BLaER1 (cell line): Measurements from ENCODE around the gene RBFOX2.
"Not testable (repeated sequence)": the region's sequence is repeated elsewhere in the genome, so short reads cannot be mapped to it uniquely, and the experiment has no call there.

ENCODE experiments used
- H3K27ac ChIP-seq: shearing (Covaris generic); formaldehyde crosslinking; 2 replicates; pipeline ENCODE4 v1.8.1; 2022
- H3K27me3 ChIP-seq: shearing (Covaris generic); formaldehyde crosslinking; 2 replicates; pipeline ENCODE4 v1.8.1; 2022
- H3K36me3 ChIP-seq: shearing (Covaris generic); formaldehyde crosslinking; 2 replicates; pipeline ENCODE4 v1.8.1; 2022
- H3K4me1 ChIP-seq: shearing (Covaris generic); formaldehyde crosslinking; 2 replicates; pipeline ENCODE4 v1.8.1; 2022
- H3K4me2 ChIP-seq: shearing (Covaris generic); formaldehyde crosslinking; 2 replicates; pipeline ENCODE4 v1.8.1; 2022
- H3K4me3 ChIP-seq: shearing (Covaris generic); formaldehyde crosslinking; 2 replicates; pipeline ENCODE4 v1.8.1; 2022
- H3K9ac ChIP-seq: shearing (Covaris generic); formaldehyde crosslinking; 2 replicates; pipeline ENCODE4 v1.8.1; 2022
- H3K9me3 ChIP-seq: shearing (Covaris generic); formaldehyde crosslinking; 2 replicates; pipeline ENCODE4 v1.8.1; 2022
- H4K20me1 ChIP-seq: shearing (Covaris generic); formaldehyde crosslinking; 2 replicates; pipeline ENCODE4 v1.8.1; 2022
- Cebpa-rat ChIP-seq: shearing (Covaris generic); IDR thresholded peaks from 2 replicates; pipeline ENCODE4 v1.8.1; 2022

RBFOX2 gene

GRCh38 chr22:36022162-36022561 is 6.5 kb downstream of the RBFOX2 start:
- Histone ChIP-seq H4K20me1 (no peaks in the 10 kb centered on the region), H3K36me3 (no peaks in the 10 kb centered on the region), H3K27me3 (peaks cover 11% of the 10 kb centered on the region), H3K9ac (no peak overlapping the region), H3K27ac (no peak overlapping the region), H3K4me2 (peak overlapping the region; percentile 67; the same call in 1 of the 2 replicates), H3K4me1 (peaks cover 37% of the 10 kb centered on the region), H3K9me3 (no peaks in the 10 kb centered on the region), H3K4me3 (no peak overlapping the region)
- no peak for TF ChIP-seq Cebpa-rat

- Histone ChIP-seq H3K4me2 (peak overlapping the region; percentile 67), H3K9me3 (no peaks in the 10 kb centered on the region), H3K4me1 (peaks cover 37% of the 10 kb centered on the region), H3K27me3 (peaks cover 7% of the 10 kb centered on the region; the same call in 1 of the 2 replicates), H3K27ac (no peak overlapping the region), H3K4me3 (no peak overlapping the region), H3K36me3 (no peaks in the 10 kb centered on the region), H3K9ac (no peak overlapping the region), H4K20me1 (no peaks in the 10 kb centered on the region)
- no peak for TF ChIP-seq Cebpa-rat
These were observed 6.9 kb downstream of the RBFOX2 start for GRCh38 chr22:36021606-36022153.

- H3K27ac ChIP-seq, H3K9me3 ChIP-seq, H3K4me2 ChIP-seq, H4K20me1 ChIP-seq, H3K36me3 ChIP-seq, H3K27me3 ChIP-seq, H3K9ac ChIP-seq, H3K4me3 ChIP-seq: not testable (repeated sequence)
- peaks cover 40% of the 10 kb centered on the region for H3K4me1 ChIP-seq
These were observed 7.8 kb downstream of the RBFOX2 start for GRCh38 chr22:36020865-36021264.

DNA sequence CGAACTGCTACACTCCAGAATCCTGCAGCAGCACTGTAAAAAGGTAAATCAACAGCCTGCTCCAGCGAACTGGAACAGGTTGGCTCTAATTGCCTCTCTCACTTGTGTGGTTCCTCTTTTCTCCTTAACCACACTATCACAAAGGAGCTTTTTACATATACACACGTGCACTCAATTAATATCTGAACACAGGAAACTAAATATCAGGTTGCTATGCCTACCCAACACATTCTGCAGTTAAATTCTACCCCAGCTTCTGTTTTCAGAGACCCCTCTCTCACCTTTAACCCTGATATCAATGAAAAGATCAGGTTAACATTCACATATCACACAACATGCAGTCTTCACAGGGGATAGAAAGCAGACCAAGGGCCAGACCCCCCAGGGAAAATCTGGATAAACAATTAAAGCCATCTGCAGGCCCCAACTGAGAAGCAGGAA is 11.0 kb downstream of the RBFOX2 start:
- Histone ChIP-seq H3K9me3 (no peaks in the 10 kb centered on the region), H3K9ac (peak overlapping the region; percentile 16; the same call in 1 of the 2 replicates), H3K27me3 (no peaks in the 10 kb centered on the region), H4K20me1 (no peaks in the 10 kb centered on the region), H3K4me3 (no peak overlapping the region), H3K36me3 (no peaks in the 10 kb centered on the region), H3K4me2 (peak overlapping the region; percentile 65), H3K4me1 (peaks cover 45% of the 10 kb centered on the region), H3K27ac (peak overlapping the region; percentile 29)
- no peak for TF ChIP-seq Cebpa-rat

DNA sequence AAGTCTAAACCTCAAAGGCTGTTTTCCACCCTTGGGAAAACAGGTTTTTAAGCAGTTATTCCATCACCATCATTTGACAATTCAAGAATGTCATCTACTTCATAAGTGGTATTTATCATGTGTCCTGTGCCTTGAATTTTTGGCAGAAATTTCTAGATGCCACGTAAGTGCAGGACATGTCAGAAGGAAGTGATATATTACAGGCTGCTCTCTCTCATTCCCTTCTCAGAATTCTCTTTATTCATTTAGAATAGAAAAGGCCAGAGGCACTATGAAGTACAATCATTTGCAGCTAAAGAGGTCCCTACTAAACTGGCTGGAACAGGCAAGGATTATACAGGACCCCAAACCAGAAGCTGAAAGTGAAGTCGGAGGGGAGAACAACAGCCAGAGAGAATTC is 11.9 kb downstream of the RBFOX2 start:
- Histone ChIP-seq H3K4me1 (peaks cover 39% of the 10 kb centered on the region), H3K27me3 (no peaks in the 10 kb centered on the region), H3K36me3 (no peaks in the 10 kb centered on the region), H3K9me3 (no peaks in the 10 kb centered on the region), H3K4me2 (peak overlapping the region; percentile 65), H4K20me1 (no peaks in the 10 kb centered on the region), H3K4me3 (no peak overlapping the region), H3K27ac (no peak overlapping the region), H3K9ac (no peak overlapping the region)
- TF ChIP-seq Cebpa-rat = no peak

- Histone ChIP-seq H3K4me2 (peak overlapping the region; percentile 65; the same call in 1 of the 2 replicates), H3K27ac (no peak overlapping the region), H3K36me3 (no peaks in the 10 kb centered on the region), H3K4me3 (no peak overlapping the region), H3K4me1 (peaks cover 34% of the 10 kb centered on the region), H3K9me3 (no peaks in the 10 kb centered on the region), H3K9ac (no peak overlapping the region), H3K27me3 (no peaks in the 10 kb centered on the region), H4K20me1 (no peaks in the 10 kb centered on the region)
- no peak for TF ChIP-seq Cebpa-rat
These were observed 12.7 kb downstream of the RBFOX2 start for GRCh38 chr22:36015811-36016529.

DNA sequence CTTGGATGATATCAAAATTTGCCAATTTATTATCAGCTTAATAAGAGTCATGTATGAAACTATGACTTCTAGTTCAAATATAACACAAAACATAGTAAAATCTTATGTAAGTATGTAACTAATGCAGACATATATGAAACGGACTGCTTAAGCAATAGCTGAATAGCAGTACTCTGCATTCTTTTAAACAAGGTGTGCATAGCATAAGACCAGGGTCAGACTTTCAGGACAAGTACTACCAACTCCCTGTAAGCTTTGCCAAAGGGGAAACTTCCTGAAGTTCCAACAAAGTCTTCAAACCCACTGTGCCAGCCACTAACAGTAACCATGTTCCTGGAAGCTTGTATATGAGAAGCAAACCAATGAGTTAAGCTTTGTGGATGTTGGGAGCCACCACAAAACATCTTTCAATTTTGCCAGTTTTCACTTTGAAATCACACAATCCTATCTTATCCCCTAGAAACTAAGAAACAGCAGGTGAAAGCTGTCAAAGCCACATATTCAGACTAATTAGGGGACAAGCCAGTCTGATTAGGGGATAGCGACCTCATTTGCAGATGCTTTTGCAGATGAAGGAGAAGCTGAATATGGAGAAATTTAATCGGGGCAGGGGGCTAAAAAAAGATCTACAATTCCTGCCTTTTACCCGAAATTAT is 13.3 kb downstream of the RBFOX2 start:
- no peak overlapping the region for H3K4me3 ChIP-seq
- no peak overlapping the region for H3K4me2 ChIP-seq
- no peaks in the 10 kb centered on the region for H3K36me3 ChIP-seq
- no peak overlapping the region for H3K9ac ChIP-seq
- no peak overlapping the region for H3K27ac ChIP-seq
- no peaks in the 10 kb centered on the region for H4K20me1 ChIP-seq
- H3K4me1 ChIP-seq = peaks cover 34% of the 10 kb centered on the region
- H3K9me3 ChIP-seq = no peaks in the 10 kb centered on the region
- TF ChIP-seq Cebpa-rat = no peak
- no peaks in the 10 kb centered on the region for H3K27me3 ChIP-seq

DNA sequence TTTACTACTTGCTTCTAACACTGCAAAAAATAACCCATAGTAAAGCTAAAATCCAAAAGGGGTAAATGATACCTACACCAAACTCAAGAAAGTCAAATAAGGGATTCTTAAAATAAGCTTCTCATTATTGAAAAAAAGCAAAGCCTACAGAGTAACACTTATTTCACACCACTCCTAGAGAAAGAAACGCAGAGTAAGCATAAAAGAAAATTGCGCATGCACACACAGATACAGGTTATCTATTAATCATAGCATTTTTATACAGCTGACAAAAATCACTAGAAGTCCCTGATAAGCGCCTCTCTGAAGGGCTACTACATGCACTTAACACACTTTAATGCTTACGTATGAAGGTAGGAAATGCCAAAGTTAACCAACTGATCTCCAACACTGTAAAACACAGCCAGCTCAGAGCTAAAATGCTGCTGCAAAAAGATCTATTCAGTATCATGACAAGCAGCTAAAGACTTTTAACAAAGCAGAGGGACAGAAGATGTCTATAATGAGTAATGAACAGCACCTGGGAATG is 14.0 kb downstream of the RBFOX2 start:
- no peak for TF ChIP-seq Cebpa-rat
- Histone ChIP-seq H3K36me3 (no peaks in the 10 kb centered on the region), H3K27ac (no peak overlapping the region), H4K20me1 (no peaks in the 10 kb centered on the region), H3K4me3 (no peak overlapping the region), H3K4me1 (peaks cover 34% of the 10 kb centered on the region), H3K9ac (no peak overlapping the region), H3K27me3 (no peaks in the 10 kb centered on the region), H3K4me2 (no peak overlapping the region), H3K9me3 (no peaks in the 10 kb centered on the region)

GRCh38 chr22:36012332-36012731 is 16.3 kb downstream of the RBFOX2 start:
- H3K4me2 ChIP-seq = no peak overlapping the region
- TF ChIP-seq Cebpa-rat = no peak
- no peaks in the 10 kb centered on the region for H4K20me1 ChIP-seq
- no peaks in the 10 kb centered on the region for H3K36me3 ChIP-seq
- H3K4me3 ChIP-seq = no peak overlapping the region
- H3K4me1 ChIP-seq = peaks cover 19% of the 10 kb centered on the region
- no peaks in the 10 kb centered on the region for H3K9me3 ChIP-seq
- H3K27ac ChIP-seq = no peak overlapping the region
- H3K27me3 ChIP-seq = no peaks in the 10 kb centered on the region
- no peak overlapping the region for H3K9ac ChIP-seq

DNA sequence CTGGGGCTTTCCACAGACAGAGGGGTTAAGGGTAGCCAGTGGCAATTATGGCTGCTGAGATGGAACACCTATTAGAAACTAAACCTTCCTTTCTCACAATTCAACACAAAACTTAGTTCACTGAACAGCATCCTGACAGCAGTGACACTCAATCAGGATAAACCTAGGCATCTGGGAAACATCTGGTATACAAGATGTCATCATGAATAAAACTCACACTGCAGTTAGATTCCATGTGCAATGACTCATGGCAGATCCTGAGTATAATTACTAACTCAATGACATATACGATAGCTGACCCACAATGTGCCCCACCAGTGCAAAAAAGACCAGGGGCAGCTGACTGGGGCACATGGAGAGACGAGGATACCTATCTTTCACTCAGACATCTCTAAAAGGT is 17.7 kb downstream of the RBFOX2 start:
- H3K36me3 ChIP-seq = no peaks in the 10 kb centered on the region
- H3K4me3 ChIP-seq = no peak overlapping the region
- H4K20me1 ChIP-seq = no peaks in the 10 kb centered on the region
- no peak overlapping the region for H3K4me2 ChIP-seq
- no peak for TF ChIP-seq Cebpa-rat
- no peak overlapping the region for H3K27ac ChIP-seq
- H3K9me3 ChIP-seq = no peaks in the 10 kb centered on the region
- H3K4me1 ChIP-seq = peaks cover 6% of the 10 kb centered on the region; the same call in 1 of the 2 replicates
- H3K27me3 ChIP-seq = no peaks in the 10 kb centered on the region
- H3K9ac ChIP-seq = no peak overlapping the region
